ENCODE measurements around the gene ETV3. TPM values are rescaled to one million over a fixed set of nuclear protein-coding genes. Genes with fewer than 3 reads are reported as not detected.

The ETV3 gene
- total and polyA plus RNA-seq, 2 experiments from 2014 or later, result 5.2 to 10.6 TPM

GRCh38 chr1:157098519-157098918, 39.7 kb downstream of the ETV3 start:
- Histone ChIP-seq H3F3A (ENCODE audit: insufficient read depth) (no peaks in the 10 kb centered on the region), H3K4me2 (ENCODE audit: unreplicated experiment) (no peak overlapping the region), H3K4me3 (no peak overlapping the region), H3K79me2 (ENCODE audit: insufficient read depth) (no peaks in the 10 kb centered on the region), H3K9ac (no peak overlapping the region), H4K20me1 (ENCODE audit: insufficient read depth) (no peaks in the 10 kb centered on the region), H3K27ac (no peak overlapping the region), H3K9me3 (ENCODE audit: low read depth) (no peaks in the 10 kb centered on the region), H3K9me2 (ENCODE audit: insufficient read depth) (no peaks in the 10 kb centered on the region), H2AFZ (no peak overlapping the region), H3K36me3 (ENCODE audit: low read depth) (no peaks in the 10 kb centered on the region), H3K27me3 (replicated peaks; ENCODE audit: insufficient read depth) (no peaks in the 10 kb centered on the region), H3K4me1 (ENCODE audit: insufficient read depth) (no peaks in the 10 kb centered on the region)
- no peak for DNase-seq
- 96 to 97% methylated on average over 9 of the region's 9 CpGs for WGBS, 2 experiments (ENCODE audit: low coverage in 1 of 2, low lambda C conversion rate in 2 of 2, missing lambda C conversion rate in 2 of 2)
- TF ChIP-seq EZH2phosphoT487 (IDR thresholded peaks at IDR 0.05; ENCODE audit: insufficient read depth, low read depth), result no peak
- TF ChIP-seq EZH2 (IDR thresholded peaks at IDR 0.05; ENCODE audit: insufficient read depth, poor library complexity, severe bottlenecking), result no peak
- in situ Hi-C loops (cut with MboI), result loop anchor here (10.0 kb wide), 1 partner anchor 56 kb away; no protein-coding TSS in a partner anchor

- Histone ChIP-seq H3K27ac (no peak overlapping the region), H3K9me2 (ENCODE audit: insufficient read depth) (no peaks in the 10 kb centered on the region), H3K4me2 (ENCODE audit: unreplicated experiment) (no peak overlapping the region), H4K20me1 (ENCODE audit: insufficient read depth) (no peaks in the 10 kb centered on the region), H2AFZ (no peak overlapping the region), H3K79me2 (ENCODE audit: insufficient read depth) (no peaks in the 10 kb centered on the region), H3K9me3 (ENCODE audit: low read depth) (no peaks in the 10 kb centered on the region), H3K4me1 (ENCODE audit: insufficient read depth) (no peaks in the 10 kb centered on the region), H3K9ac (no peak overlapping the region), H3K4me3 (no peak overlapping the region), H3K27me3 (replicated peaks; ENCODE audit: insufficient read depth) (no peaks in the 10 kb centered on the region), H3F3A (ENCODE audit: insufficient read depth) (no peaks in the 10 kb centered on the region), H3K36me3 (ENCODE audit: low read depth) (no peaks in the 10 kb centered on the region)
- WGBS, 2 experiments (ENCODE audit: low coverage in 1 of 2, low lambda C conversion rate in 2 of 2, missing lambda C conversion rate in 2 of 2), result 46 to 52% methylated on average over 6 of the region's 6 CpGs
- no peak for DNase-seq
- in situ Hi-C loops (cut with MboI), result loop anchor here (10.0 kb wide), 1 partner anchor 57 kb away; no protein-coding TSS in a partner anchor
- TF ChIP-seq EZH2phosphoT487 (IDR thresholded peaks at IDR 0.05; ENCODE audit: insufficient read depth, low read depth), result no peak
- no peak for TF ChIP-seq EZH2 (IDR thresholded peaks at IDR 0.05; ENCODE audit: insufficient read depth, poor library complexity, severe bottlenecking)
Measured at GRCh38 chr1:157097692-157098091, 40.5 kb downstream of the ETV3 start.

GRCh38 chr1:157096881-157097280, 41.3 kb downstream of the ETV3 start:
- WGBS, 2 experiments (ENCODE audit: low coverage in 1 of 2, low lambda C conversion rate in 2 of 2, missing lambda C conversion rate in 2 of 2), result 63 to 64% methylated on average over 6 of the region's 6 CpGs
- no peak overlapping the region for H3K4me3 ChIP-seq
- H3K79me2 ChIP-seq (ENCODE audit: insufficient read depth), result no peaks in the 10 kb centered on the region
- H3K9me3 ChIP-seq (ENCODE audit: low read depth), result no peaks in the 10 kb centered on the region
- no peak for TF ChIP-seq EZH2phosphoT487 (IDR thresholded peaks at IDR 0.05; ENCODE audit: insufficient read depth, low read depth)
- TF ChIP-seq EZH2 (IDR thresholded peaks at IDR 0.05; ENCODE audit: insufficient read depth, poor library complexity, severe bottlenecking), result no peak
- no peak for DNase-seq
- no peaks in the 10 kb centered on the region for H3K9me2 ChIP-seq (ENCODE audit: insufficient read depth)
- H3F3A ChIP-seq (ENCODE audit: insufficient read depth), result no peaks in the 10 kb centered on the region
- H4K20me1 ChIP-seq (ENCODE audit: insufficient read depth), result no peaks in the 10 kb centered on the region
- no peaks in the 10 kb centered on the region for H3K27me3 ChIP-seq (replicated peaks; ENCODE audit: insufficient read depth)
- no peaks in the 10 kb centered on the region for H3K36me3 ChIP-seq (ENCODE audit: low read depth)
- H3K4me2 ChIP-seq (ENCODE audit: unreplicated experiment), result no peak overlapping the region
- in situ Hi-C loops (cut with MboI), result loop anchor here (10.0 kb wide), 1 partner anchor 58 kb away; no protein-coding TSS in a partner anchor
- no peaks in the 10 kb centered on the region for H3K4me1 ChIP-seq (ENCODE audit: insufficient read depth)
- no peak overlapping the region for H3K9ac ChIP-seq
- no peak overlapping the region for H3K27ac ChIP-seq
- no peak overlapping the region for H2AFZ ChIP-seq

GRCh38 chr1:157095551-157095950, 42.6 kb downstream of the ETV3 start:
- Histone ChIP-seq H3K9me3 (ENCODE audit: low read depth) (no peaks in the 10 kb centered on the region), H3K27ac (no peak overlapping the region), H3K9ac (no peak overlapping the region), H3K4me2 (ENCODE audit: unreplicated experiment) (no peak overlapping the region), H3K36me3 (ENCODE audit: low read depth) (no peaks in the 10 kb centered on the region), H3F3A (ENCODE audit: insufficient read depth) (0 out of 2 replicates have a peak, but pooled peaks cover 4% of the 10 kb centered on the region), H3K9me2 (ENCODE audit: insufficient read depth) (no peaks in the 10 kb centered on the region), H3K4me3 (no peak overlapping the region), H4K20me1 (ENCODE audit: insufficient read depth) (no peaks in the 10 kb centered on the region), H3K79me2 (ENCODE audit: insufficient read depth) (no peaks in the 10 kb centered on the region), H3K4me1 (ENCODE audit: insufficient read depth) (peaks cover 4% of the 10 kb centered on the region), H2AFZ (no peak overlapping the region), H3K27me3 (replicated peaks; ENCODE audit: insufficient read depth) (no peaks in the 10 kb centered on the region)
- TF ChIP-seq EZH2phosphoT487 (IDR thresholded peaks at IDR 0.05; ENCODE audit: insufficient read depth, low read depth), result no peak
- TF ChIP-seq EZH2 (IDR thresholded peaks at IDR 0.05; ENCODE audit: insufficient read depth, poor library complexity, severe bottlenecking), result no peak
- 76 to 100% methylated on average over 2 of the region's 2 CpGs for WGBS, 2 experiments (ENCODE audit: low coverage in 1 of 2, low lambda C conversion rate in 2 of 2, missing lambda C conversion rate in 2 of 2)
- no peak for DNase-seq
- in situ Hi-C loops (cut with MboI), result loop anchor here (10.0 kb wide), 1 partner anchor 59 kb away; no protein-coding TSS in a partner anchor

Measured in GM23248 (cell line).